Karpas-422 (cell line): ENCODE results near the gene RIMBP3C. TPM values are rescaled to one million over a fixed set of nuclear protein-coding genes. Genes with fewer than 3 reads are reported as not detected.
"Not testable (repeated sequence)": the region's sequence is repeated elsewhere in the genome, so short reads cannot be mapped to it uniquely, and the experiment has no call there.

Experiments
- DNase-seq: peaks from one replicate; pipeline ENCODE4 v3.0.0-alpha.2; 2015
- H2AFZ ChIP-seq: fragments of 200-600 bp; sonication (generic); 2 replicates; pipeline ENCODE4 v1.6.1; 2014; ENCODE audit warnings: antibody characterized with exemption, low read length, mixed read lengths
- H3K27ac ChIP-seq: fragments of 200-600 bp; sonication (generic); 2 replicates; pipeline ENCODE4 v1.5.1; 2014; ENCODE audit warnings: mild to moderate bottlenecking, low read length, moderate library complexity
- H3K27me3 ChIP-seq: fragments of 200-600 bp; sonication (generic); 2 replicates; pipeline ENCODE4 v1.6.1; 2014; ENCODE audit warnings: low read length, mixed read lengths
- H3K36me3 ChIP-seq: fragments of 200-600 bp; sonication (generic); 2 replicates; pipeline ENCODE4 v1.6.1; 2014; ENCODE audit warnings: low read length, mixed read lengths; ENCODE audit not compliant: insufficient read depth
- H3K4me1 ChIP-seq: fragments of 200-600 bp; sonication (generic); 2 replicates; pipeline ENCODE4 v1.6.1; 2014; ENCODE audit warnings: mild to moderate bottlenecking, low read length, mixed read lengths
- H3K4me2 ChIP-seq: fragments of 200-600 bp; sonication (generic); 2 replicates; pipeline ENCODE4 v1.6.1; 2014; ENCODE audit warnings: low read length, low read depth, mild to moderate bottlenecking; ENCODE audit not compliant: poor library complexity, severe bottlenecking
- H3K4me3 ChIP-seq: fragments of 200-600 bp; sonication (generic); 2 replicates; pipeline ENCODE4 v1.5.1; 2014; ENCODE audit warnings: mild to moderate bottlenecking, antibody characterized with exemption, low read length, mixed read lengths
- H3K79me2 ChIP-seq: fragments of 200-600 bp; sonication (generic); 2 replicates; pipeline ENCODE4 v1.6.1; 2014; ENCODE audit warnings: mild to moderate bottlenecking, low read length, mixed read lengths
- H3K9ac ChIP-seq: fragments of 200-600 bp; sonication (generic); 2 replicates; pipeline ENCODE4 v1.6.0; 2014; ENCODE audit warnings: low read length
- H3K9me2 ChIP-seq: fragments of 200-600 bp; sonication (generic), shearing (Covaris generic); replicated peaks from 2 replicates; pipeline ENCODE4 v1.6.0; 2014; ENCODE audit warnings: mild to moderate bottlenecking, low read length, moderate library complexity; ENCODE audit not compliant: insufficient read depth
- H3K9me3 ChIP-seq: fragments of 300-700, 200-600 bp; sonication (generic); 2 replicates; pipeline ENCODE4 v1.6.1; 2014; ENCODE audit warnings: low read length, mixed read lengths
- H4K20me1 ChIP-seq: fragments of 200-600 bp; sonication (generic); 2 replicates; pipeline ENCODE4 v1.6.1; 2014; ENCODE audit warnings: mild to moderate bottlenecking, antibody characterized with exemption, low read length, low read depth; ENCODE audit not compliant: insufficient read depth
- total RNA-seq: library from RNA; depleted of rRNA; stranded (reverse); fragments of >200 nt; shearing (Covaris generic); gene quantifications from 2 replicates; pipeline ENCODE4 v1.2.3, GENCODE V29; 2014; ENCODE audit warnings: low replicate concordance

The RIMBP3C gene
- total RNA-seq, 1 experiment from 2014 or later: not detected

- Histone ChIP-seq H3K79me2 (peaks cover 60% of the 10 kb centered on the region), H3K9me3 (no peaks in the 10 kb centered on the region), H3K36me3 (peaks cover 16% of the 10 kb centered on the region; the same call in 1 of the 2 replicates), H3K4me1 (peaks cover 34% of the 10 kb centered on the region), H2AFZ (peak overlapping the region; percentile 7; the same call in 1 of the 2 replicates), H3K27ac (peak overlapping the region; percentile 84), H3K4me3 (peak overlapping the region; percentile 96), H3K9me2 (no peaks in the 10 kb centered on the region), H3K9ac (peak overlapping the region; percentile 96), H3K4me2 (peak overlapping the region; percentile 97), H4K20me1 (peaks cover 52% of the 10 kb centered on the region), H3K27me3 (no peaks in the 10 kb centered on the region)
- peak; percentile 79 for DNase-seq
Observed at GRCh38 chr22:21568347-21569075, 17.2 kb upstream of the RIMBP3C start.

GRCh38 chr22:21567456-21568346 is 16.4 kb upstream of the RIMBP3C start, which contains the start of gene UBE2L3:
Gene UBE2L3, plus strand, starts transcription at chr22:21567714. Its CDS starts 31 bp downstream, at chr22:21567745.
- H3K4me1 ChIP-seq: peaks cover 34% of the 10 kb centered on the region
- peak within 1 kb of the TSS; percentile 84 for H3K27ac ChIP-seq
- peak within 1 kb of the TSS; percentile 96 for H3K4me3 ChIP-seq
- peak within 1 kb of the TSS; percentile 97 for H3K4me2 ChIP-seq
- peaks cover 44% of the 10 kb centered on the region for H4K20me1 ChIP-seq
- H3K9me3 ChIP-seq: no peaks in the 10 kb centered on the region
- peak within 1 kb of the TSS; percentile 96 for H3K9ac ChIP-seq
- no peaks in the 10 kb centered on the region for H3K9me2 ChIP-seq
- peak; percentile 94 for DNase-seq
- H3K36me3 ChIP-seq: peaks cover 13% of the 10 kb centered on the region; the same call in 1 of the 2 replicates
- H2AFZ ChIP-seq: peak within 1 kb of the TSS; percentile 7; the same call in 1 of the 2 replicates
- no peaks in the 10 kb centered on the region for H3K27me3 ChIP-seq
- peaks cover 51% of the 10 kb centered on the region for H3K79me2 ChIP-seq

- DNase-seq: no peak
- Histone ChIP-seq H3K27me3 (no peaks in the 10 kb centered on the region), H3K9ac (no peak overlapping the region), H2AFZ (no peak overlapping the region), H3K27ac (no peak overlapping the region), H3K4me3 (no peak overlapping the region), H3K9me2 (no peaks in the 10 kb centered on the region), H3K9me3 (no peaks in the 10 kb centered on the region), H4K20me1 (peaks cover 11% of the 10 kb centered on the region), H3K36me3 (no peaks in the 10 kb centered on the region), H3K4me1 (peaks cover 8% of the 10 kb centered on the region), H3K4me2 (no peak overlapping the region), H3K79me2 (peaks cover 19% of the 10 kb centered on the region)
Observed at GRCh38 chr22:21564411-21564810, 13.2 kb upstream of the RIMBP3C start.

GRCh38 chr22:21563912-21564311 is 12.7 kb upstream of the RIMBP3C start:
- Histone ChIP-seq H3K9me2 (no peaks in the 10 kb centered on the region), H3K9ac (no peak overlapping the region), H3K9me3 (no peaks in the 10 kb centered on the region)

GRCh38 chr22:21560657-21561056 is 9.4 kb upstream of the RIMBP3C start:
- H3K4me3 ChIP-seq, H3K9me2 ChIP-seq, H3K9me3 ChIP-seq, H4K20me1 ChIP-seq, H3K79me2 ChIP-seq, H3K27me3 ChIP-seq, DNase-seq, H2AFZ ChIP-seq, H3K36me3 ChIP-seq, H3K9ac ChIP-seq, H3K27ac ChIP-seq, H3K4me2 ChIP-seq, H3K4me1 ChIP-seq: not testable (repeated sequence)

More at GRCh38 chr22:21563912-21564311, 12.7 kb upstream of the RIMBP3C start:
- Histone ChIP-seq H3K4me1 (peaks cover 3% of the 10 kb centered on the region), H2AFZ (no peak overlapping the region), H4K20me1 (peaks cover 7% of the 10 kb centered on the region; the same call in 1 of the 2 replicates), H3K79me2 (peaks cover 14% of the 10 kb centered on the region), H3K36me3 (no peaks in the 10 kb centered on the region), H3K27me3 (no peaks in the 10 kb centered on the region), H3K27ac (no peak overlapping the region), H3K4me3 (no peak overlapping the region), H3K4me2 (no peak overlapping the region)
- no peak for DNase-seq

- H3K27ac ChIP-seq, H2AFZ ChIP-seq, H3K4me3 ChIP-seq, H3K9me3 ChIP-seq, H3K4me2 ChIP-seq, DNase-seq, H3K9ac ChIP-seq, H3K79me2 ChIP-seq, H3K9me2 ChIP-seq, H3K36me3 ChIP-seq, H4K20me1 ChIP-seq, H3K4me1 ChIP-seq, H3K27me3 ChIP-seq: not testable (repeated sequence)
Observed at GRCh38 chr22:21559345-21560125, 8.3 kb upstream of the RIMBP3C start.

- H3K9me3 ChIP-seq, H3K4me1 ChIP-seq, H3K9me2 ChIP-seq, H3K27me3 ChIP-seq, H3K27ac ChIP-seq, H2AFZ ChIP-seq, H3K36me3 ChIP-seq, H3K4me2 ChIP-seq, H3K9ac ChIP-seq, H3K79me2 ChIP-seq, H4K20me1 ChIP-seq, DNase-seq, H3K4me3 ChIP-seq: not testable (repeated sequence)
Observed at GRCh38 chr22:21550678-21551047, 598 bp downstream of the RIMBP3C start.
